Putamen (tissue), 1 donor: ENCODE data around the gene NBAS.
"Not testable (repeated sequence)": the region's sequence is repeated elsewhere in the genome, so short reads cannot be mapped to it uniquely, and the experiment has no call there.

Source experiments
- DNase-seq: peaks from one replicate; pipeline ENCODE4 v3.0.0-alpha.2; 2016; ENCODE audit warnings: low spot score

NBAS gene

GRCh38 chr2:15260835-15261234 lies 300.3 kb downstream of the NBAS start:
- DNase-seq, result no peak

- DNase-seq, result no peak
Observed at GRCh38 chr2:15260196-15260595, 300.9 kb downstream of the NBAS start.

GRCh38 chr2:15259356-15259756 lies 301.8 kb downstream of the NBAS start:
- no peak for DNase-seq

GRCh38 chr2:15258385-15258784 lies 302.7 kb downstream of the NBAS start:
- DNase-seq, result not testable (repeated sequence)

GRCh38 chr2:15253835-15254286 lies 307.3 kb downstream of the NBAS start:
- DNase-seq, result no peak

GRCh38 chr2:15253247-15253646 lies 307.9 kb downstream of the NBAS start:
- no peak for DNase-seq

GRCh38 chr2:15251753-15252152 lies 309.4 kb downstream of the NBAS start:
- DNase-seq, result no peak

GRCh38 chr2:15250946-15251345 lies 310.2 kb downstream of the NBAS start:
- DNase-seq, result not testable (repeated sequence)

GRCh38 chr2:15246870-15247269 lies 314.3 kb downstream of the NBAS start:
- no peak for DNase-seq

- DNase-seq, result no peak
Observed at GRCh38 chr2:15243762-15244161, 317.4 kb downstream of the NBAS start.

- no peak for DNase-seq
Observed at GRCh38 chr2:15242936-15243461, 318.1 kb downstream of the NBAS start.

GRCh38 chr2:15241929-15242328 lies 319.2 kb downstream of the NBAS start:
- DNase-seq, result no peak

- peak; percentile 14 for DNase-seq
Observed at GRCh38 chr2:15241201-15241600, 319.9 kb downstream of the NBAS start.

- no peak for DNase-seq
Observed at GRCh38 chr2:15238028-15238427, 323.1 kb downstream of the NBAS start.

- DNase-seq, result no peak
Observed at GRCh38 chr2:15230599-15231192, 330.4 kb downstream of the NBAS start.

- DNase-seq, result no peak
Observed at GRCh38 chr2:15226661-15227060, 334.5 kb downstream of the NBAS start.

- no peak for DNase-seq
Observed at GRCh38 chr2:15225131-15225530, 336.0 kb downstream of the NBAS start.

GRCh38 chr2:15224641-15225040 lies 336.5 kb downstream of the NBAS start:
- DNase-seq, result no peak

- DNase-seq, result no peak
Observed at GRCh38 chr2:15223887-15224286, 337.2 kb downstream of the NBAS start.

- no peak for DNase-seq
Observed at GRCh38 chr2:15222856-15223255, 338.3 kb downstream of the NBAS start.

- no peak for DNase-seq
Observed at GRCh38 chr2:15220603-15221002, 340.5 kb downstream of the NBAS start.

GRCh38 chr2:15218423-15219086 lies 342.6 kb downstream of the NBAS start:
- DNase-seq, result no peak

GRCh38 chr2:15212249-15212648 lies 348.9 kb downstream of the NBAS start:
- DNase-seq, result no peak

- DNase-seq, result not testable (repeated sequence)
Observed at GRCh38 chr2:15210542-15210941, 350.6 kb downstream of the NBAS start.
